ENCODE measurements around the gene GUCY2F.

Gene GUCY2F

GRCh38 chrX:109343671-109344070, 138.2 kb downstream of the GUCY2F start:
- Histone ChIP-seq H3K27ac (no peak overlapping the region), H3K36me3 (replicated peaks) (no peaks in the 10 kb centered on the region), H3K27me3 (replicated peaks) (no peaks in the 10 kb centered on the region), H3K4me3 (ENCODE audit: low read depth, low read length) (no peak overlapping the region)
- in situ Hi-C loops (cut with HindIII; ENCODE audit: low pct_ligation_motif_present, low sequenced_read_pairs): no loop called here
- DNase-seq: no peak
- no peak for TF ChIP-seq CTCF (IDR thresholded peaks at IDR 0.05; ENCODE audit: low read depth, low read length, missing control alignments)

- no peak overlapping the region for H3K4me3 ChIP-seq (ENCODE audit: low read depth, low read length)
- no peaks in the 10 kb centered on the region for H3K27me3 ChIP-seq (replicated peaks)
- DNase-seq: no peak
- in situ Hi-C loops (cut with HindIII; ENCODE audit: low pct_ligation_motif_present, low sequenced_read_pairs): no loop called here
- no peak overlapping the region for H3K27ac ChIP-seq
- no peak for TF ChIP-seq CTCF (IDR thresholded peaks at IDR 0.05; ENCODE audit: low read depth, low read length, missing control alignments)
- H3K36me3 ChIP-seq (replicated peaks): no peaks in the 10 kb centered on the region
These were observed 145.7 kb downstream of the GUCY2F start for GRCh38 chrX:109336141-109336540.

GRCh38 chrX:109327251-109327650, 154.6 kb downstream of the GUCY2F start:
- in situ Hi-C loops (cut with HindIII; ENCODE audit: low pct_ligation_motif_present, low sequenced_read_pairs): no loop called here
- Histone ChIP-seq H3K27me3 (replicated peaks) (no peaks in the 10 kb centered on the region), H3K36me3 (replicated peaks) (no peaks in the 10 kb centered on the region), H3K27ac (no peak overlapping the region), H3K4me3 (ENCODE audit: low read depth, low read length) (no peak overlapping the region)
- DNase-seq: peak; percentile 25
- TF ChIP-seq CTCF (IDR thresholded peaks at IDR 0.05; ENCODE audit: low read depth, low read length, missing control alignments): no peak

All from brain microvascular endothelial cell (primary cell).